Mesodermal cell (in vitro differentiated cells): Measurements from ENCODE around the gene CALCA. TPM values are rescaled to one million over a fixed set of nuclear protein-coding genes. Genes with fewer than 3 reads are reported as not detected.
"Not testable (repeated sequence)": the region's sequence is repeated elsewhere in the genome, so short reads cannot be mapped to it uniquely, and the experiment has no call there.

Experiments
- H3K27ac ChIP-seq: 2 replicates; pipeline ENCODE4 v1.7.0; 2013; ENCODE audit warnings: mild to moderate bottlenecking, low read depth, low read length, moderate library complexity; ENCODE audit not compliant: severe bottlenecking
- H3K36me3 ChIP-seq: 2 replicates; pipeline ENCODE4 v1.7.1; 2013; ENCODE audit warnings: mild to moderate bottlenecking, low read length, moderate library complexity; ENCODE audit not compliant: control insufficient read depth, insufficient read depth
- H3K4me1 ChIP-seq: one replicate; pipeline ENCODE4 v1.7.1; 2013; ENCODE audit warnings: mild to moderate bottlenecking, low read length; ENCODE audit not compliant: insufficient read depth, control insufficient read depth, poor library complexity, severe bottlenecking
- H3K4me3 ChIP-seq: 2 replicates; pipeline ENCODE4 v1.7.0; 2013; ENCODE audit warnings: low read length, control low read depth, mild to moderate bottlenecking; ENCODE audit not compliant: insufficient read depth, poor library complexity, severe bottlenecking; ENCODE audit errors: extremely low read depth
- H3K9me3 ChIP-seq: 2 replicates; pipeline ENCODE4 v1.7.1; 2013; ENCODE audit warnings: mild to moderate bottlenecking, low read length, moderate library complexity; ENCODE audit not compliant: control insufficient read depth
- WGBS, 2 experiments: methylation state at CpG; one replicate each; pipeline ENCODE4 v1.1.5; 2013; ENCODE audit warnings: missing lambda C conversion rate in 2 of 2; ENCODE audit not compliant: insufficient coverage in 2 of 2; 5-methylcytosine and 5-hydroxymethylcytosine counted together
- polyA plus RNA-seq, 2 experiments: library from polyadenylated mRNA; stranded (reverse); fragments of 50-300 nt; gene quantifications; one replicate each; pipeline ENCODE4 v1.2.3, GENCODE V29; 2013

CALCA gene, protein sequence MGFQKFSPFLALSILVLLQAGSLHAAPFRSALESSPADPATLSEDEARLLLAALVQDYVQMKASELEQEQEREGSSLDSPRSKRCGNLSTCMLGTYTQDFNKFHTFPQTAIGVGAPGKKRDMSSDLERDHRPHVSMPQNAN
- not detected for polyA plus RNA-seq (2013, experiment 1 of 2)
- not detected for polyA plus RNA-seq (2013, experiment 2 of 2)

DNA sequence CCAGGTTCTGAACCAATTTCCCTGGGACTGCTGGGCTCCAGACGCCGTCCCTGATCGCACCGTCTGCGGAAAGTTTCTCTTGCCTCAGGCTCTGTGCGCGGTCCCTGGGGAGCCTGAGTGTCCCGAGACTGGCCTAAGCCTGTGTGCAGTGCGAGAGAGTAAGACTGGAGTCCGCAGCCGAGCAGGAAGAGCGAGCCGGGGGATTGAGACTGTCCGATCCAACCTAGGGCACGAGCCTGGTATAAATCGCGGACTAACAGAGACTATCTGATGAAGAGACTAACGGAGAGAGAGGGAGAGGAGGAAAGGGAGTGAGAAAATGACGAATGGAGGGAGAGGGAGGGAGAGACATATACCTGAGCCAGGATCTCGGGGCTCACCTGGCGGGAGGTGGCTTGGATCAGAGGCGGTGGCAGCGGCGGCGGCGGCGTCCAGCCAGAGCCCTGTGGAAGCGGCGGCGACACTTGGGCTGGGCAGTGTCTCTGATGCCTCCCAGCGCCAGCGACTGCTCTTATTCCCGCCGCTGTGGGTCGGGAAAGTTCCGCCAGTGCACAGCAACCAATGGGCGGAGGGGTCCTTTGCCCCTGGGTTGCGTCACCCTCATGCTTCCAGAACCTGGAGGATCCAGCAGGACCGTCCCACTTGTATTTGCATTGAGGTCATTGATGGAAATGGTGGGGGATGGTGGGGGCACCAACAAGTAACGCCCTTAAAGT lies at the start of gene CALCA:
TSS of gene CALCA (minus strand) at position 487 of the 716 bp plus-strand sequence. CDS start 1,159 bp downstream, outside the sequence.
- H3K27ac ChIP-seq: no peak within 1 kb of the TSS
- no peaks in the 10 kb centered on the region for H3K36me3 ChIP-seq
- H3K4me1 ChIP-seq: peaks cover 11% of the 10 kb centered on the region
- WGBS, 2 experiments: 5 to 9% methylated on average over 30 to 38 of the region's 40 CpGs
- H3K9me3 ChIP-seq: no peaks in the 10 kb centered on the region
- no peak within 1 kb of the TSS for H3K4me3 ChIP-seq

DNA sequence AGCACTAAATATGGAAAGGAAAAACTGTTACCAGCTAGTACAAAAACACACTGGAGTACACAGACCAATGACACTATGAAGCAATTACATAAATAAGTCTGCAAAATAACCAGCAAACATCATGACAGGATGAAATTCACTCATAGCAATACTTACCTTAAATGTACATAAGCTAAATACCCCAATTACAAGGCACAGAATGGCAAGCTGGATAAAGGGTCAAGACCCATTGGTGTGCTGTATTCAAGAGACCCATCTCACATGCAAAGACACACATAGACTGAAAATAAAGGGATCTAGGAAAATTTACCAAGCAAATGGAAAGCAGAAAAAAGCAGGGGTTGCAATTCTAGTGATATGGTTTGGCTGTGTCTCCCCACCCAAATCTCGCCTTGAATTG lies 44.0 kb upstream of the CALCA start:
- WGBS, 2 experiments: 100% methylated on average over 1 of the region's 1 CpG; no CpG with 5 or more reads in 1 of the 2 experiments
- no peaks in the 10 kb centered on the region for H3K36me3 ChIP-seq
- no peak overlapping the region for H3K27ac ChIP-seq
- H3K4me3 ChIP-seq: no peak overlapping the region
- no peaks in the 10 kb centered on the region for H3K4me1 ChIP-seq
- no peaks in the 10 kb centered on the region for H3K9me3 ChIP-seq

DNA sequence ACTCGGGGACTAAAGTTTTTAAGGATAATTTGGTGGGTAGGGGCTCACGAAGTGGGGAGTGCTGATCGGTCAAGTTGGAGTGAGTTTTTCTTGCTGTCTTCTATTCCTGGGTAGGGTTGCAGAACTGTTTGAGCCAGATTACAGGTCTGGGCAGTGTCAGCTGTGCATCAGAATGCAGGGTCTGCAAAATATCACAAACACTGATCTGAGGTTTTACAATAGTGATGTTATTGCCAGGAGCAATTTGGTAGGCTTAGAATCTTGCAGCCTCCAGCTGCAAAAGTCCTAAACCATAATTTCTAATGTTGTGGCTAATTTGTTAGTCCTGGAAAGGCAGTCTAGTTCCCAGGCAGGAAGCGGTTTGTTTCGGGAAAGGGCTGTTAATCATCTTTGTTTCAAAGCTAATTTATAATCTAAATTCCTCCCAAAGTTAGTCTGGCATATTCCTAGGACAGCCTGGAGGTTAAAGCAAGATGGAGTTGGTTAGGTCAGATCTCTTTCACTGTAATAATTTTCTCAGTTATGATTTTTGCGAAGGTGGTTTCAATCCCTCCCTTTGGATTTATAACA lies 39.7 kb upstream of the CALCA start:
- H3K27ac ChIP-seq: no peak overlapping the region
- no peak overlapping the region for H3K4me3 ChIP-seq
- no peaks in the 10 kb centered on the region for H3K9me3 ChIP-seq
- 73 to 80% methylated on average over 2 of the region's 6 CpGs for WGBS, 2 experiments
- no peaks in the 10 kb centered on the region for H3K4me1 ChIP-seq
- no peaks in the 10 kb centered on the region for H3K36me3 ChIP-seq

DNA sequence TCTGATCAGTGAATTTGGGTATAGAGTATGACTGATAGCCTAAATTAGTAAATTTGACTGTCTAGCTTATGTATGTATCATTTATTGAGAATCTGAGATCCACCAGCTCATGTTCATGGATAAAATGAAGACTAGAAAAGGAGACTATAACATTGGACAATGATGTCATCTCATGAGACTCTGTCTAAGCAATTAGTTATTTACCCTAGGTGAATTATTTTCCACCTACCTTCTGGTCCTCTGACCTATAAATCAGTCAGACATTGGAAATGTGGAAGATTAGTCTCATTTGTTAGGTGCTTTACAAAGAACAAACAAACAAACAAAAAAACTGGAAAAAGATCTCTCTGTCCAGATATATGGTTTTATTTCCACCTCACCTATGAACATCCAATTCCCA lies 38.7 kb upstream of the CALCA start:
- Histone ChIP-seq H3K27ac (no peak overlapping the region), H3K9me3 (no peaks in the 10 kb centered on the region), H3K4me3 (no peak overlapping the region), H3K4me1 (no peaks in the 10 kb centered on the region), H3K36me3 (no peaks in the 10 kb centered on the region)

DNA sequence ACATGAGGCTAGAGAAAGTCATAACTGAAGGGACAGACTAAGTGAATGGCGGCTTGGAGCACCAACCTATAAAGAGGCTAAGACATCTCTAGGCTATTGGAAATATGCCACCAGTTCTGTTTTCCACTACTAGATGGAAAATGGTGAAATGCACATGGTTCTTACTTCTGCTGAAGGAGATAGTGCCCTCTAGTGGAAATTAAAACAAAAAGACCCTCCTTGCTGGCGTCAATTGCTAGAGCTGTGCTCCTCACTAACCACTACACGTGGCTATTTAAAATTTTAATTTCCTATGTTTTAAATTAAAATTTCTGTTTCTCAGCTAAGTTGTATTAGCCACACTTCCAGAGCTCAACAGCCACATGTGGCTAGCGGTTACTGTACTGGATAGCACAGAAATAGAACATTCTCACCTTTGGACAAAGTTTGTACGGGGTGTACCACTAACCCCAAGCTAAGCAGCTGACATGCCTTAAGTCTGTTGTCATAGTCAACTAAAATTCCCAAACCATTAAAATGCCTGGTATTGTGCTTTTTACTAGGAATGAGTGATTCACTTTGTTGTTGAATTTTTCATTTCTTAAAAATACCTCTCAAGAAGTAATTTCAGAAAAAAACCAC lies 34.1 kb upstream of the CALCA start:
- H3K36me3 ChIP-seq: no peaks in the 10 kb centered on the region
- 89 to 92% methylated on average over 1 to 2 of the region's 5 CpGs for WGBS, 2 experiments
- no peaks in the 10 kb centered on the region for H3K9me3 ChIP-seq
- no peak overlapping the region for H3K4me3 ChIP-seq
- no peak overlapping the region for H3K27ac ChIP-seq
- no peaks in the 10 kb centered on the region for H3K4me1 ChIP-seq

DNA sequence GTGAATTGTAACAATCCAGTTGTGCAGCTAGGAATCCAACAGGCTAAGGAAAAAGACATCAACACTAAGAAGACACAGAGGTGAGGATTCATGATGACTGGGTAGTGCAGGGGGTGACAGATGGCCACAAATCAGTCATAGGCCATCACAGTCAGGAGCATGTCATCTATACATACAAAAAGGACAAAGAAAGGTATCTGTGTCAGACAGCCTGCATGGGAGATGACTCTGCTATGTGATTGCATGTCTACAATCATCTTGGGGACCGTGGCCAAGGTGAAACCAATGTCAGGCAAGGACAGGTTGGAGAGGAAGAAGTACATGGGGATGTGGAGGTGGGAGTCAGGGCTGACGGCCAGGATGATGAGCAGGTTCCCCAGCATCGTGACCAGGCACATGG lies 16.0 kb upstream of the CALCA start:
- H3K4me1 ChIP-seq, H3K9me3 ChIP-seq, H3K36me3 ChIP-seq, H3K4me3 ChIP-seq, H3K27ac ChIP-seq: not testable (repeated sequence)
- WGBS, 2 experiments: 50 to 75% methylated on average over 1 to 3 of the region's 3 CpGs

DNA sequence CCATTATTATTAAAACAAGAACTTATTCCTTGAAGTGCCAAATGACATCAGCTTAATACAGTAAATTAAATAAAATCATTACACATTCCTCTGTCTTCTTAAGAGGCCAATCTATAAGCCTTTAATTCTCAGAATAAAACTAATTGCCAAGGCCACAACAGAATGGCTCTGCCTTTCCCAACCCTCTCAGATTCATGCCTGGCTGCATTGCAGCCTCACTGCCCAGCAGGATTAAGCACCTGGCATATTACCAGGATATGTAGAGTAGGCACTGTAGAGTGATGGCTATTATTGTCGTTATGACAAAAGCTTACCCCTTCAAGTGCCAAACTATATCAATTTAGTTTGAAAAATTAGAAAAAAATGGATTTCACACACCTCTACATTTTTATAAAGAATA lies 9.4 kb upstream of the CALCA start:
- no peaks in the 10 kb centered on the region for H3K4me1 ChIP-seq
- no peaks in the 10 kb centered on the region for H3K9me3 ChIP-seq
- WGBS, 2 experiments: no CpG with 5 or more reads among the region's 1 CpG
- no peaks in the 10 kb centered on the region for H3K36me3 ChIP-seq
- H3K4me3 ChIP-seq: no peak overlapping the region
- no peak overlapping the region for H3K27ac ChIP-seq

DNA sequence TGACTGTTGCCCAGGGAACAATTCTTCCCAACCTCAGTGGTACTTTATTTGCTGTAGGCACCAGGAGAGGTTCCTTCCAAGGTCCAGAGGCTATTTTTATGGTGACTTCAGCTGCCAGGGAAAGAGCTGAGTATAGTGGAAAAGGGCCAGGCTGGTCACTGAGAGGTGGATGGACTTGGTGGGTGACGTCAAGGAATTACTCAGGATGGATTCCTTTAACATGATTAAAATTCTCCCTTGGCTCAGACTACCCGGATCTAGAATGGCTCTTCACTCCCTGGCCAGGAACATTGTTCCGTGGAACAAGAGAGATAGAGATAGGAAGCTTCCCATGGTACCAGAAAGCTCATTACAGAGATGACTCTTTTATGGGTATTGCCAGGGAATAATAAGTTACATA lies 8.7 kb upstream of the CALCA start:
- WGBS, 2 experiments: 100% methylated on average over 1 of the region's 3 CpGs; no CpG with 5 or more reads in 1 of the 2 experiments
- Histone ChIP-seq H3K9me3 (no peaks in the 10 kb centered on the region), H3K27ac (no peak overlapping the region)

DNA sequence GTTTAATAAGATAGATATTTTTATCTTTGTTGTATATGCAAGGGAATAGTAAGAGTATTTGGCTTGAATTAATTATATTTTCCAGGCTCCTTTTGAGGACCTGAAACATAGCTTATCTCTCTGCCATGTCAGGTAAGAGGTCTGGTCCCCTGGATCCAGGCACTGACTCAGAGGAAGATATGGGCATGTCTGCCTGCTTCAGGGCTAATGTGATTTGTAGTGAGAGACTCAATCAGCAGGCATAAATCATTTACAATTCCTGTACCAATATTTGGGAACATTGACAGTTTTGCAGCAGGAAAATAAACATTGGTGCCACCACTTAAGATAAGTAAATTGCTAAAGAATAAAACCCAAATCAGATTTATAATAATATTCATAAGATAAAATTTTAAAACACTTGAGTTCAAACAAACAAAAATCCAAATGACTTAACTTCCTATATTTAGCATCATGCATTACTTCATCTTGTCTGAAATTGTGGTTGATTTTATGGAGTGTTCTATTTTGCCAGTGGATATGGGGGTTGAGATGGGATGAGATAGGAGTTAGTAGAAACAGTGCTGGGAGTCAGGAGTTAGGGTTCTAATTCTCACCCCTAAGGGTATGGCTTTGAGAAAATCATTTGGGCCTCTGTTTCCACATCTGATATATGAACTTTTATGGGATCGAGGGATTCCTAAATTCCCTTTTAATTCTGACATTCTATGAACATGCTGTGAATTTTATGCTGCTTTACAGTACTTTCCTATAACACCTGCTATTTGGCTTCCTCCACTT lies 5.1 kb upstream of the CALCA start:
- 100% methylated on average over 1 of the region's 1 CpG; no CpG with 5 or more reads in 1 of the 2 experiments for WGBS, 2 experiments
- Histone ChIP-seq H3K9me3 (no peaks in the 10 kb centered on the region), H3K4me1 (peaks cover 11% of the 10 kb centered on the region), H3K36me3 (no peaks in the 10 kb centered on the region), H3K4me3 (no peak overlapping the region), H3K27ac (no peak overlapping the region)

More for the DNA sequence above, 8.7 kb upstream of the CALCA start:
- Histone ChIP-seq H3K4me3 (no peak overlapping the region), H3K4me1 (peaks cover 1% of the 10 kb centered on the region), H3K36me3 (no peaks in the 10 kb centered on the region)

DNA sequence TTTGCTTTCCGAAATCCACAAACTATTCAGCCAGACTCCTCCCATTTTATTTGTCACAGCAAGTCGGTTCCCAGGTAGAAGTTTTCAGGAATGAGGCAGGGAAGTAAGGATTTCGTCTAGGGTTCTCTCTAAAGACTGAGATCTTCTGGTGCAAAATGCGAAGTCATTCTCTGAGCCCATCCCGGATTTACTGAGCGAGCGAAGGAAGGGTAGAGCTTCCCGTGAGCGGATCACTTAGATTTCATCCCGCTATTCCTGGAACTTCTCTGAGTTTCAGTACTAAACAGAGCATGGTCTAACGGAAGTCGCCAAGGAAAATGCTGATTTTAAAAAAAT lies 3.1 kb upstream of the CALCA start:
- WGBS, 2 experiments: 2 to 8% methylated on average over 10 to 11 of the region's 12 CpGs
- Histone ChIP-seq H3K27ac (peak overlapping the region; percentile 41), H3K36me3 (no peaks in the 10 kb centered on the region), H3K4me1 (peaks cover 11% of the 10 kb centered on the region), H3K9me3 (no peaks in the 10 kb centered on the region), H3K4me3 (peak overlapping the region; percentile 27)
